Measurements from ENCODE around the gene PPM1H.

The PPM1H gene

DNA sequence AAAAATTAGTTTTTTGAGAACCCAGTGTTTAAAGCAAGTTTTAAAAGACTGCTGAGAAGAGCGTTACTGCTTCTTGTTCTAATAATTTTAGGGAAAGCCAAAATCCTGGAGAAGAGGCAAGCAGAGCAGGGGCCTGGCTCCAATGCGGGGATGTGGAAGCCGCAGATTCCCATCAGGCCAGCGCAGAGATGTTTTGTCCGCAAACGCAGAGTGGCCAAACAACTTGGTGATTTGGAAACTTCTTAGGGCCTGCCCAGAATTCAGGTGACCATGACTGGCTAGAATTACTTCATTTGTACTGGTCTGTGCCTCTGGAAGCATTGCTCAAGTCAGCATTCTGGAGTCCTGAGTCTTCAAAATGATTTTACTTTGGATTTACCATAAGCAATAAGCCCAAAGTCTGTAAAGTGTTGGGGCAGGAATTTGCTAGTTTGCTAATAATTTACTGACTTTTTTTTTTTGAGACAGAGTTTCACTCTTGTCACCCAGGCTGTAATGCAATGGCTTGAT, 208.4 kb downstream of the PPM1H start:
- no peak for DNase-seq

DNA sequence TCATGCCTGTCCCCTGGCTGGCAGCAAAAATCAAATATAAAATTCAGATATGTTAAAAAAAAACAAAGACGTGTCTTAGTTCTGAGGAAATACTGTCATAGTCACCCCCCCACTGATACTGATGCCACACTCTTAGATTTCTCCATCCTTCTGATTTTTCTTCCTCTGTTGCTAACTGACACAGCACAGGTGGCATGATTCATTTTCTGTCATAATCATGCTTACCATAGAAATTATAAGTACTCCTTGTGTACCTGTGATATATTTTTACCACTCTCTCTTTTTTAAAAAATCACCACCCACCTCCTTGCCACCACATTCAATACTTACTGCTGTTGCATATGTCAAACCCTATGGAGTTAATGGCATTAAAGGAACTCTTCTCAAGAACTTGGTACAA, 209.2 kb downstream of the PPM1H start:
- DNase-seq = no peak

DNA sequence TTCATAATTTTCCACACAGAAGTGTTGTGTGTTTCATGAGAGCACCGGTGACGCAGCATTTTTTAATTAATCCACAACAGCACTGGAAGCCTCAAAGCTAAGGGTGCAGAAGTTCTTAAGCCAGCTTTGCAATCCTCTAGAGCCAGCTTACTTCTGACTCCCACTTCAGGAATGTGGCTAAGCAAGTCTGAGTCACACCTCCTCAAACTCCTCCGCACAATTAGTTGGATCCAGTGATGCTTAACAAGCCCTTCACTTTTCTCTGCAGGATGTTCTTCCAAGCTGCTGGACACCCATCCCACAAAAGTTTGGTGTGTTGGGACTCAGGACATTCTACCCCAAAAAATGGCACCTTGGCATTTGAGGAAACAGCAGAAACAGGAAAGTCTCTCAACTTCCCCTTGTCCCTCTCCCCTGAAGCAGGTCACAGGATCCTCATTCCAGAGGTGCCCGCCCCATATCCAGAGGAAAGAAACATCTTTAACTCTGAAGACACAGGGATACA, 210.0 kb downstream of the PPM1H start:
- no peak for DNase-seq

DNA sequence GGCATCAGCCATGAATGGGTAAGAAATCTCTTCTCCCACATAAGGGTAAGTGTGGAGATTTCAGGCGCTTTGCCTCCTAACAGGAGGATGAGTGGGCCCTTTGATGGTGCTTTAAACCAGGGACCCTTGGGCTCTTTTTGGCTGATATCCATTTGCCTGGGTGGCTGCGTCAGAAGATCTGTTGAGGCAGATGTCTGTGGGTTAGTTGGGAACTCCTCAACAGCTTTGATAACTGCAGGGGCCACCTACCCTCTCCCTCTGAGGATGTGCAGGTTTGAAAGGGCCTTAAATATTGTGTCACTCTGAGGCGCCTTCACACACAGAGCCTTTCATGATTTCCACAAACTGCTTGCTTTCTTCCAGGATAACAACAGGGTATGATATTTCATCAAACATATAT, 210.7 kb downstream of the PPM1H start:
- DNase-seq = no peak

DNA sequence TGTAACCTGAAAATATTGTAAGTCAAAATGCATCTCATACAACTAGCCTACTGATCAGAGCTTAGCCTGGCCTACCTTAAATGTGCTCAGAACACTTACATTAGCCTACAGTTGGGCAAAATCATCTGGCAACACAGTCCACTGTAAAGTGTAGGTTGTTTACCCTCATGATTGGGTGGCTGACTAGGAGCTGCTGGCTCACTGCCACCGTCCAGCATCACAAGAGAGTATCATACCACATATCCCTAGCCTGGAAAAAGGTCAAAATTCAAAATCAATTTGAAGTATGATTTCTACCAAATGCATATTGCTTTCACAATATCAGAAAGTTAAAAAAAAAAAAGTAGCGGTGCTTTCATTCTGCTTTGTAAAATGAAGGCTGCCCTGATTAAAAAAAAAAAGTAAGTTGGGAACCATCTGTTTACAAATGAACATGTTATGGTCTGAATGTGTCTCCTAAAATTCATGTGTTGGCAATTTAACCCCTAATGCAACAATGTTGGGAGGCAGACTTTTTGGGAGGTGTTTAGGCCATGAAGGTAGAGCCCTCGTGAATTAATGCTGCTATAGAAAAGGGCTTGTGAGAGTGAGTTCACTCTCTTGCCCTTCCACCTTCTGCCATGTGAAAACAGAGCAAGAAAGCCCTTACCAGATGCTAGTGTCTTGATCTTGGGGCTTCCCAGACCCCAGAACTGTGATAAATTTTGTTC, 211.8 kb downstream of the PPM1H start:
- DNase-seq = no peak

DNA sequence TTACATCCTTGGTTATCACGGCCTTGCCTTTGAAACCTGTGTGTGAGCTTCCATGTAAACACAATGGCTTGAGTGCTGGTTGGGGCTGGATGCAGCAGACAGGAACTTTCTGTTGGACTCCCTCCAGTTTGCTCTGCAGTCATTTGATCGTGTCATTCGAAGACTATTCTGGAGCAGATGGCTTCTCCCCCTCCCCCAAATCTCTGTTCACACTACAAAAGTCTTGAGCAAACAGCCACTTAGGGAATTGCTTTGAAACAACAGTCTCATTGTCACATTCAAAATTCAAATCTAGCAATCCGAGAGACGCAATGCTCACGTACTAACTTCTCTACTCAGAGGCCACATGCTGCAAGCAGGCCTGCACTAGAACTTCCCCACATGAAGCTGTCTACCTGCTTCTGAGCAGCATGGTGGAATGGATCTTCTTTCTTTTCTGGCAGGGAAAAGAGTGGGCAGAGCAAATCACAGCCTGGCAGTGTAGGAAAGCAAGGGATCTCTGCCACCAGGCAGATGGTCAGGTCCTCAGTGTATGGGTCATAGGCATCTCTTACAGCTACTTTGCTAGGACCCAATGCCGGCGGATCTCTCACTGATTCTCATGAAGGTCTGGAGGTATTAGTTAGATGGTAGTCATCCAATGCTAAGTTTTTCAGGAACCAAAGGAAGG, 214.2 kb downstream of the PPM1H start:
- no peak for DNase-seq

DNA sequence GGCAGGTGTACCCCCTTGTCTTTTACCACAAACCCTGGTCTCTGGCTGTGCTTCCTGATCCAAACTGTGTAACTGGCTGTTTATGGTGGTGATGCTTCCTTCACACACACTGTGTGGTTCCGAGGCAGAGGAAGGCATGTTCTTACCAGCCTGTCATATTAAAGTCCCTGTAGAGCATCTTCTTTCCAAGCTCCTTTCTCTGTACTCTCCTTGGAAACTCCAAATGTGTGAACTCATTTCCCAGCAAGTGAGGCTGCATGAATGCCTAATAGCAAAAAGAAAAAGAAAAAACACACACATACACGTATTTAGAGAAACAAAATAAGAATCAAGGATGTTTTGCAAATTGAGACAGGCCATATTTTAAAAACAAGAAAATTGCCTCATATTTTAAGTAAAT, 214.9 kb downstream of the PPM1H start:
- no peak for DNase-seq

DNA sequence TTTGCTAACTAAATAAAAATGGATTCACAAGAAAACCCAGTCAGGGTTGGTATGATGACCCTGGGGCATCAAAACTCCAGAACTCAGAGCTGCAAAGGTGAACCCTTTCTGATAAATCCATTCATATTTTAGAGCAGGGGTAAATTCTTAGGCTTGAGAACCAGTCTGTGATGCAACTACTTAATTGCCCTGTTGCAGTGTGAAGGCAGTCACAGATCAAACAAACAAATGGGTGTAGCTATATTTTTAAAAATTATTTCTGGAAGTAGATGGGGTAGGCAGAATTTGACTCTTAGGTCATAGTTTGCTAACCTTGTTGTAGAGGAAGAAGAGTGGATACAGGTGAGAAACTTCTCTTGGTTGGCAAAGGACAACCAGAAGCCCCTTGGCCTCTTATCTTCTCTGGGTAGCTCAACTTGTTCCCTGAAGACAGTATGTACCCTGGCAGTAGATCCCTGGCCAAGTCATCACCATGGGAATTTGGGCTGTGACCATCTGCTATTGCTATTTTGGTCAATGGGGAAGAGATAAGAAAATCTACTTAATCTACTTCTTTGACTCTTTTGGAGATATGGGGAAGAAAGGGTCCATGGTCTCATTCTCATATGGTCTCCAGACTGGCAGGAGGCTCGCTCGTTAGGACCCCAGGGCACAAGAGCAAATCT, 216.1 kb downstream of the PPM1H start:
- DNase-seq = no peak

DNA sequence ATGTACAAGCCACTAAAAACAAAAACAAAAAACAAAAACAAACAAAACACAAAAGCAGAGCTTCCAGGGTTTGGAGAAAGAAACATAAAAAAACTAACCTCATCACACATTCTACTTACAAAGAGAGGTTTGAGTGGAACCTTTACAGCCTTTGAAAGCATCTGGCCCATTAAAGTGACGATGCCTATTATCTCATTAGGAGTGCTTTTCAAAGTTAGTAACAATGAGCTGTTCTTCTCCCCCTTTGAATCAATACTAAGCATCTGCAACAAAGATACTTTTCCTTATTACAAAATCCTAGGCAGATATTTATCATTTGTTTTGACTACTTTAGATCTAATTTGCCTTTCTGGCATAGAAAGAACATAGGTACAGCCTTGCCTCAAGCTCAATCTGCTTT, 217.3 kb downstream of the PPM1H start:
- no peak for DNase-seq

DNA sequence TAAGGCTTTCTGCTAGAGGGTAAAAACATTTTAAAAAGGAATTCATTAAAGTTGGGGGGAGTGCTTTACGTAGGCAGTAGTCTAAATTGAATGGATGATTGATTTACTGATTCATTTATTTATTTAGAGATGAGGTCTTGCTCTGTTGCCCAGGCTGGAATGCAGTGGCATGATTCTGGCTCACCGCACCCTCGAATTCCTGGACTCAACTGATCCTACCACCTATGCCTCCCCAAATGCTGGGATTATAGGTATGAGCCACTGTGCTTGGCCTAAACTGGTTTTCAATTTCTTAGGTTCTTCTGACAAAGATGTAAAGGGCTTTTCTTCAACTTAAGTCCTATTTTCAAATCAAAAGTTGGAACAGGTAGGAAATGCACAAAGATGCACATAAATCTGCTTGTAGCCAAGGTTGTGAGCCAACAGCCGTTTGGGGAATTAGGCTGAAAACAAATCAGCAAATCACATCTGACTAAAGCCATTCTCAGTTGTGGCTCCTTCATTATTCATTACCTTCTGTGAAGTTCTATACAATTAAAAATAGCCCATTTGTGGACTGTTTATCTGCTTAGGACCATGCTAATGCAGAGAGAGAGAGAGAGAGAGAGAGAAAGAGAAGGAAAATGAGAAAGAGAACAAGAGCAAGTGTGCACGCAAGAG, 218.0 kb downstream of the PPM1H start:
- DNase-seq = no peak

DNA sequence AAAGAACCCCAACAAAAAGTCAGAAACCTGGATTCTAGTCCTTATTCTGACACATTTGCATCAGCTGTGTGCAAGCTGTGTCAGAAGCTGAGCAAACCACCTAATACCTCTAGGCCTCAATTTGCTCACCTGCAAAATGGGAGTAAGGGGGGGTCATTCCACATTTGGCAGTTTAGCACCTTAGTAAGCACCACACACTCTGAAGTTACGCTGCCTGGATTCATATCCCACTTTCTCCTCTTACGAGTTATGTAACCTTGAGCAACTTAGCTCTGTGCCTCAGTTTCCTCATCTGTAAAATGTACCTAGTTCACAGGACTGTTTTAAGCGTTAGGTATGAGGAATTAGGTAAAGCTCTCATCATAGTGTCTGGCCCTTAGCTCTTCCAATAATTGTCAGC, 218.9 kb downstream of the PPM1H start:
- no peak for DNase-seq

DNA sequence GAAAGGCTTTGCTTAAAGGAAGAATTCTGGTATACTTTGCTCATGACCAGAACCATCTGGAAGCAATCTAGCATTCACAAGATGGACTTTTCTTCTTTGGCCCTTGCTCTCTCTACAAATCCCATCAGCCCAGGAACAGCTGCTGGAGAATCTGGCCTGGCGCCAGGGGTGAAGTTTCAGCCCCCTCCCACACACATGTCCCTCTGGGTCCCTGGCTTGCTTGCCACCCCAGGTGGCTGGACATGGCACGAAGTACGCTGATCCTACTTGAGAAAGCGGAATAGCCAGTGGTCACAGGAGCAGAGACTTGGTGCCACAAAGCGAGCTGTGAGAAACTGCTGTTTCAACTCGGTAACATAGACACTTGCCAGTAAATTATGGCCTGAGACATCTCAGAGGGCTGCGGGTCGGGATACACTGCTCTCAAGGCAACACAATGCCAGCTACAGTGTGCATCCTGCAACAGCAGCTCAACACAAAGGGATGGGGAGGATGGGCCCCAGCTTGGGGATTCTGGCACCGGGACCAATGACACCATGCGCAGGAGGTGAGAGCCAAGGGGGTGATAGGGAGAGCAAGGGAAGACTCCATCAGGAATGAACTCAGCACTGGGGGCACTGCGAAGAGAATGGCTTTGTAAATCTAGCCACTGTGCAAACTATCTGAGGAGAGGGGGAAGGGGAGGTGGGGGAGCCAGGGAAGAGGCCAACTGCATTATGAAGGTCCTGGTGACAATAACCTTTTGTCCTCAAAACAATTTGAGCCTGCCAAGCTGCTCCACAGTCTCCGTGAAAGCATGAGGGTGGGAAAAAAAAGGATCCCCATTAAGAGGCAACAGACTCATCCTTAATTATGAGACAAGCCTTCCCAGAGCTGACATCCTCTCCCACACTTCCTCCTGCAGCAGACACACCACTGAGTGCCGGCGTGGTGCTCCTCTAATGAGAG, 219.9 kb downstream of the PPM1H start:
- DNase-seq = no peak

DNA sequence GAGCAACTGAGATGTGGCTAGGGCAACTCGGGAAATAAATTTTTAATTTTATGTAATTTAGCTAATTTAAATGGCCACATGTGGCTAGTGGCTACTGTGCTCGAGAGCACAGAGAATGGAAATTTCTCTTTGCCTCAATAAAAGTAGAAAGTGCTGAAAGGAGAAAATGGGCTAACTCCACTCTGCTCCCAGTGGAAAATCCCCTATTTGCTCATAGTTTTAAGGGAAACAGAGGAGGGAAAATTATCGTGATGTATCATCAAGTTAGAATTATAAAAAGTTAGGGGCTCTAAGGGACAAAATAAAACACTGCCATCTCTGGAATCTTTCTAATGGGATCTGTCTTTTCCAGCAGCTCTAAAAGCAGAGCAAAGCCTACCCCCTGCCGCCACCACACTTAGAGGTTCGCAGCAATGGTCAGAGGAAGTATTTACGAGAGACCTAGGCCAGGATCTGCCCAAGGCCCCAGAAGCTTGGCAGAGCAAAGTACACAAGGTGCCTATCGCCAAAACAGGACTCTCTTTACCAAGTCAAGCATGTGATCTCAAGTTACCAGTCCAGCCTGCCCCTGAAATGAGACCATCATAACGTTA, 220.7 kb downstream of the PPM1H start:
- no peak for DNase-seq

DNA sequence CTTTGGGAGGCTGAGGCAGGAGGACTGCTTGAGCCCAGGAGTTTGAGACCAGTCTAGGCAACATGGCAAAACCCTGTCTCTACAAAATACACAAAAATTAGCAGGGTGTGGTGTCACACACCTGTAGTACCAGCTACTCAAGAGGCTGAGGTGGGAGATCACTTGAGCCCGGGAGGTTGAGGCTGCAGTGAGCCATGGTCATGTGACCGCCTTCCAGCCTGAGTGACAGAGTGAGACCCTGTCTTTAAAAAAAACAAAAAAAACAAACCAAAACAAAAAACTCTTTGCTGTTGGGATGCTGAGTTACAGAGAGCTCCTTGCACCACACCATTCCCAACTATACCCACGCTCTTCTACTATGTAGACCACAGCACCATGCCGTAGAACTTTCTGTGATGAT, 221.2 kb downstream of the PPM1H start:
- DNase-seq = no peak

DNA sequence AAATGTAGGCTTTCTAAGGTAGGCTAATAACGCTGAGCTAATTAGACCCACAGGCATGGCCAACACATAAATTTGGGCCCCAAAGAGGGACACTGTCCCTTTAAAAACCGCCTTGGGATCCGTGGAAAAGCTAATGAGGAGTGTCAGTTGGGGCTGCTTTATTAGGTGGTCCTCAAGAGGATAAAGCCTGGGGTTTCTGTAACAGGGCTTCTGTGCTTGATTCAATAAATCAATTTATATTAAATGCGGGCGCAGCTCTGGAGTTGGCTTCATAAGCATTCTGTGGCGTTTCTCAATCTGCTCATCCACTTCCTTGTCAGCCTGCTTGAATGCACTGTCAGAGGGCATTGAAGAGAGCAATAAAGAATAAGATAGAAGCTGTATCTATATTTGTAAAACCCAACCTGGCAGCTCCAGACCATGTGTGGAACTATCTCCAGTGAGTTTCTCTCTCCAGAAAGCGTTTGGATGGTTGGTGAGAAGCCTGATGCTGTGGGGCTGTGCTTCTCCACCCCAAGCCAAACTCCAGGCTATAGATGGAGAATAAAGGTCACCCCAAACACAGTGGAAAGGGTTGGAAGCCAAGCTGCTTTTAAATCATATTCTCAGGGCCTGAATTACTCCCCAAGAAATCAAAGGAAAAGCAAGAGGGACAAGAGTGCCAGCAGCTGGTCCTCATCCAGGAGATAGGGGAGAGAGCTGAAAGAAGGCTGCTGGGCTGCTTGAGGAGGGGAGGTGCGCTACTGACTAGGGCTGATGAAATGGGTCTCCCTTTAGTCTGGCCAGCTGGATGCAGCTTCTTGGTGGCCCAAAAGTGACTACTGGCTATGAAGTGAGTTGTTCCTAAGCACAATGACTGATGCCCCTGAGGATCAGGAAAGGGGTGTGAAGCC, 222.0 kb downstream of the PPM1H start:
- no peak for DNase-seq

DNA sequence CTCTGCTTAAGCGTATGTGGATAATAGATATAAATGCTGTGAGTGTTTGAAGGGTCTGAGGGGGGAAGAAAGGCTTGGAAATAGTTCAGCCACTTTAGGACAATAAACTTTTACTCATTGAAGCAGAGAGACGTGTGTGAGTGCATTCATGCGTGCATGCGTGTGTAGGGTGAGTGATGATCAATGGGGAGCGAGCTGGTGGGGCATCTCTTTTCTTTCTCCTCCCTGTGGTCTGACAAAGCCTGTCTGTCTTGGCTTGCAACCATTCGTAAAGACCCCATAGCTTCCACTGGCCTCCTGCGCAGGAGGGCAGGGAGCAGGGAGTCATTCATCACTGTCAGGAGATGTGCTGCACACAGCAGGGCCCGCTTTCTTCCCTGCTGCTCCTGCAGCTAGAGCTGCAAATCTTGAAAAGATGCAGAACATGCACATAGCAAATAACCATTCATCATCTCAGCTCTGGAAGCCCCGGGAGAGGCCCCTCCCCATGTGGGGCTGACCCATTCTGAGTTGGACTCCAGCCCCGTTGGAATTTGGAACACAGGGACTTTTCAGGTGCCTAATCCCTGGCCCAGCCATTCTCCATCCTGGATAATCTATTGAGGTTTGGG, 223.2 kb downstream of the PPM1H start:
- no peak for DNase-seq

DNA sequence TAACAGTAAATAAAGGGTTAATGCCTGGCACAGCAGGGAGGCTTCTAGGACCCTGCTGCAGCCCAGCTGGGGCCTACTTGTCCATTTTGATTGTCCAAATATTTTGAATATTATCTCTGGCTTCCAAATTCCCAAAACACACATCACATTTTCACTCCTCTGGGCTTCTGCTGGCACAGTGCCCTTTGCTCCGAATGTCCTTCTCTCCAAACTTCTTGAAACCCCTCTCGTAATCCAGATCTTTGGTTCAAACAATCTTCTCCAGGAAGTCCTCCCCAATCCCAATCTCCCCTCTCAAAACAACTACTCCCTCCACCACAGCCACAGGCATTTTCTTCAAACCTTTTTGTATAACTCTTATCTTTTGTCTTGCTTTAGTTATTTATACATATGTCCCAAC, 225.6 kb downstream of the PPM1H start:
- DNase-seq = no peak

DNA sequence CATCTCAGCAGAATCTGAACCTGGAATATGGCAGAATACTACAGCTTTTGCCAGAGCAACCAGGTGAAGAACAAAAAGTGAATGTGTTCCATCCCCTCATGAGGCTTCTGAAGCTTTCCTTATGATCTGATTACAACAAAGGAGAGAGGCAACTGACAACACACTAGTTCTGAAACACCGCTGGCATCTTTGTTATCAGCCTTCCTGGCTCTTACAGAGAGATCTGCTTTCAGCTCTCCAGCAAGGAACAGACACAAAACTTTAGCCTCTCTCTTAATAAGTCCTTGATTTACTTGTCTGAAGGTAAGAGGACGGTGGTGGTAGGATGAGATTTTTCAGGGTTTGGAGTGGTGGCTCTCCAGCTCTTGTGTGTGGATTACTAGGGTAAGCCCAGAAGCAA, 227.0 kb downstream of the PPM1H start:
- no peak for DNase-seq

DNA sequence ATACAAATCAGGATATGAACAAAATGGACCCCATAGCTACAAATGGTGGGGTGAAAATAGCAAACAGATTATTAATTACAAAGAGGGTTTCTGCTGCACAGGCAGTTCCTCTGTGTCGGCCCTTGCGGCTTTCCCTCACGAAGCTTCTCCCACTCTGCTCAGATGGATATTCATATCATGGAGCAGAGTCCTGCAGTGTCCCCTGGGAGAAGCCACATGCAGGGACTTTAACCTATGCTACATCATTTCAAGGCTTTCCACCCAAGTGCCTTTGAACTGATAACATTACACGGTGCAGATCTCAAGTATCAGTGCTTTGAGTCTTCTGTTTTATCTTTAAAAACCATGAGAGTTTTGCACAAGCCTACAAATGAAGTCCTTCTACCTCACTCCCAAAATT, 229.1 kb downstream of the PPM1H start:
- no peak for DNase-seq

DNA sequence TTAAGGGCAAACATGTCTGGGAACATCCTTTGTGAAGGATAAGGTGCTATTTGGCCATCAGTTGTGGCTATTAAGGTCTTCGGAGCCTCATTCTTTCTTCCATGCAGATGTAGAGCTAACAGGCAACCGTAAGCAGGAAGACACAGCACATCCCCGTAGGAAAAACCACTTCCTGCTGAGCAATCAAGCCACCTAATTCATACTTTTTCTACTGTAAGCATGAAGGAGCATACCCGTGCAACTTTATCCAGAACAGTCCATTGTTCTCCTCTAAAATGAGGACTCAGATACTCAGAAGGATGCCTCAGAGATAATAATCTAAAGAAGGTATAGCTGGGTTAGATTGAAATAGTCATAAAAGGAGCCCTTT, 232.0 kb downstream of the PPM1H start:
- no peak for DNase-seq
